T47D (cell line): ENCODE measurements around the gene LRMDA.
A peak's percentile ranks its signal among the peaks of the same experiment; 100 is the strongest.
"Not testable (repeated sequence)": the region's sequence is repeated elsewhere in the genome, so short reads cannot be mapped to it uniquely, and the experiment has no call there.

ENCODE experiments used
- DNase-seq, 2 experiments: peaks; one replicate each; pipeline versions ENCODE4 v3.0.0 to v3.0.0-alpha.2; 2011 to 2012; ENCODE audit warnings: low read depth in 1 of 2, low spot score in 1 of 2
- JUND ChIP-seq: IDR thresholded peaks from 2 replicates; pipeline ENCODE4 v1.6.1; 2012; ENCODE audit warnings: low read depth
- in situ Hi-C: cut with HindIII; loops from 2 replicates; pipeline ENCODE4 v1.10.0; 2016; ENCODE audit warnings: low sequenced_read_pairs, low pct_unique_long_range_greater_than_20kb

The LRMDA gene

DNA sequence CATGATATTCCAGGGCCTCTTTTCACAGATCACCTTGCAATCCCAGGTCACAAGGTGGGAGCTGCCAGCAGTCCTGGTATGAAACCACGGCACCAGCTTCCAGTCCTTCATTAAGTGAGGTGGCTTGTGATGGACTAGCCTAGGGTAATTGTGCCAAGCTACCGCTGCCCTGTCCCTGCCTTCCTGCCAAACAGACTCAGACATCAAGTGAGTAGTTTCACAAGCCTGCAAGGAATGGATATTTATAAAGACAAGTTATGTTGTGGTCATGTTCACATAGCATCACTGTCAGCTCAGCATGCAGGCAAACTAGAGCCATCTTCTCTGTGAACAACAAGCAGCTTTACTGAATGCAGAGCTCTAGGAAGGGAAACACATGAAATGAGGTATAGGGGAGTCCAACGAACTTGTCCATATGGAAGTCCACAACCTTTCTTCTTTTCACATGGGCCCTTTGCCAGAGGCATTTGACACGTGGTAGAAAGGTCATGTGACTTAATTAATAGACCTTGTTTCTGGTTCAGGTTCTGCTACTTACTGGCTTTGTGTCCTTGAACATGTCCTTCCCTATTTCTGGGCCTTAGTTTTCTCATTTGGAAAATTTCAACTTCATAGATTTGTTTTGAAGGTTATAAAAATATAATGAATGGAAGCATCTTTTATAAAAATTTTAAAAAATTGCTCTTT, 1145.0 kb downstream of the LRMDA start:
- in situ Hi-C loops: no loop called here
- TF ChIP-seq JUND: no peak
- DNase-seq: no peak

DNA sequence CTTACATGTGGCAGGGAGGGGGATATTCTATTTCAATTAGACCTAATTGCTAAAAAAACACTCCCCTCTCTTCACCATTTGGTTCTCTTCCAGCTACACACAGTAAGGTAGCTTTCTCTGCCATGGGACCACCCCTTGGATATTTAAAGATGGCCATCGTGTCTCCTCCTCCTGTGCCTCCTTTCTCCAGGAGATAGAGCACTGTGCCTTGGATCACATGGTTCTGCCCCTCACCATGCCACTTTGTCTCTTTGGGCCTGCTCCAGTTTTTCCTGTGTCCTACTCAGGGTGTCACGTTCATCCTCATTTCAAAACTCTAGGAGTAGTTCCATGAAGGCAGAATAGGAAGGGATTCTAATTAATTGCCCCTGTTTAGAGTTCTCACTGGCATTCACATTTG, 1146.0 kb downstream of the LRMDA start:
- TF ChIP-seq JUND: no peak
- in situ Hi-C loops: no loop called here
- no peak for DNase-seq

DNA sequence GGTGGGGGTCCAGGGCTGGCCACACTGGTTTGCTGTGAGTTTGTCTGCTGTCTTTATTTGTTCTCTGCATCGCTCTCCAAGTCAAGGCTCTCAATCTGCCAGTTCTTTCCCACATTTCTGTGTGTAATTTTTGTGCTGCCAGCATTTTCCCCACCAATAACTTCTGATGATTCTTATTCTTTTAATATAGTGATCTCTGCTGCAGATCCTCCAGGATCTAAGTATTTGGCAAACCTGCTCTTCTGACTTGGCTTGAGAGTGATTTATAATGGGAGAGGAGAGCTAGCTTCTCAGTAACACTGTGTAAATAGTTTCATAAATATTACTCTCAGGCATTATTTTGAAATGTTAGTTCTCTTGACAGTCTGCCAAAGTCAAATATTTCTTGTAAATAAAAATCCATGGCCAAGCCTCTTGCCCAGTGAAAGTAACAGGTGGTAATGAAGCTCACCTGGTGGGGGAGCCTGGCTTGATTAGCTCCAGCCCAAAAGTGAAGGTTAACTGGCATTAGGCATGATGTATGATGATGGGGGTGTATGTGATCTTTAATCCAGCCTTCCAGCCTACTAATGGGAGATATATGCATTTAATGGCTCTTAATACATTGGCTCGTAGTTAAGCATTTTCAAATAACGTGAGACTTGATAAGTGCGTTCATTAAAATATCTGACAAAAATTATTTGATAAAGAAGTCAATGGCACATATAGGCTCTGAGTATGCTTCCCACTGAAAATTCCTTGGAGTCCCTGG, 1150.3 kb downstream of the LRMDA start:
- DNase-seq: peak in 1 of 2 experiments; percentile 12
- no peak for TF ChIP-seq JUND
- in situ Hi-C loops: no loop called here

DNA sequence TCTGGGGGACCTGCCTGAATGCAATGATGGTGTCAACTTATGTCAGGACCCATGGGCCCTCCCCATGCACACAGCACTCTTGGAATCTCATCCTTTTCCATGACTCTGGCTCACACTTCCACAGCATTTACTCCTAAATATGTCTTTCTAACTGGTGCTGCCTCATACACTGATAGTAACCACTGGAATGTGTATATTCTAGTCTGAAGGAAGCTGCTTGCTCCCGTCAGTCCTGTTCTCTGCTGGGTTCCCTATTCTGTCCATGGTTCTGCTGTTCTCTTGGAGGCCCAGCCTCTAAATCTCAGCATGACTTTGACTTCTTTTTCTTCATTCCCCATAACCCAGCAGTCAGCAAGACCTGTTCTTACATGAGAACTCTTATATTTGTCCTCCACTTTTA, 1151.1 kb downstream of the LRMDA start:
- DNase-seq: peak in 1 of 2 experiments; percentile 34
- in situ Hi-C loops: no loop called here
- no peak for TF ChIP-seq JUND

DNA sequence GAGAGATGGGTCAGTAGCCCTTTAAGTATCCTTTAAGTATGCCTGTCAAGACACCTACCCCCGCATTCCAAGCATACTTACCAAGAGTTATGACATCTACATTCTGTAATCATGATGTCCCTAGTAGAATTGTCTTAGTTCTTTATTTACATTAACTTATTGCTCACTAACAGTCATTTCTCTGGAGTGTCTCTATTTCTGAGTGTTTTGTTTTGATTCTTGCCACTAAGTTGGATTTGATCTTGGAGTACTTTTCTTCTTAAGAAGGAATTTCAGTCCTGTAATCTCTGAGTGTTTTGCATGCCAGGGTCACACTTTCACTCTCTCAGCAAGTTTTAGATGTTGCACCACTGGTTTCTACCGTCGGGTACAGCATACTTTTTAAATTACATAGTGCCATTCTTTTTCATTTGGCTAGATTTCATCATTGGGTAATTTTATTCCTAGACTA, 1152.3 kb downstream of the LRMDA start:
- peak; percentile 26; the same call in 1 of the 2 replicates for TF ChIP-seq JUND
- in situ Hi-C loops: no loop called here
- peak; percentile 25 to 87 for DNase-seq

DNA sequence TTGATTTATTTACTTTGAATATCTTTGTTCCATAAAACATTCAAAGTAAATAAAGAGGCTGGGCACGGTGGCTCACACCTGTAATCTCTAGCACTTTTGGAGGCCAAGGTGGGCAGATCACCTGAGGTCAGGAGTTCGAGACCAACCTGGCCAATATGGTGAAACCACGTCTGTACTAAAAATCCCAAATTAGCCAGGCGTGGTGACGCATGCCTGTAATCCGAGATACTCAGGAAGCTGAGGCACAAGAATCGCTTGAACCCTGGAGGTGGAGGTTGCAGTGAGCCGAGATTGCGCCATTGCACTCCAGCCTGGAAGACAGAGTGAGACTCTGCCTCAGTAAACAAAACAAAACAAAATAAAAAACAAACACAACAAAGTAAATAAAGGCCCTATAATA, 1153.0 kb downstream of the LRMDA start:
- in situ Hi-C loops, DNase-seq: not testable (repeated sequence)
